Mesendoderm (in vitro differentiated cells): ENCODE data around the gene BACE2.

ENCODE experiments used
- DNase-seq: peaks from one replicate; pipeline ENCODE4 v3.0.0; 2013
- H2AK5ac ChIP-seq: 2 replicates; pipeline ENCODE4 v1.6.1; 2013; ENCODE audit warnings: low read length, inconsistent platforms
- H2BK120ac ChIP-seq: 2 replicates; pipeline ENCODE4 v1.6.1; 2013; ENCODE audit warnings: low read depth, mild to moderate bottlenecking, low read length, moderate library complexity, mixed read lengths
- H2BK15ac ChIP-seq: replicated peaks from 2 replicates; pipeline ENCODE4 v1.6.1; 2013; ENCODE audit warnings: low read depth, mild to moderate bottlenecking, moderate library complexity
- H2BK5ac ChIP-seq: 2 replicates; pipeline ENCODE4 v1.6.1; 2013; ENCODE audit warnings: low read length, inconsistent platforms
- H3K18ac ChIP-seq: 2 replicates; pipeline ENCODE4 v1.6.1; 2013; ENCODE audit warnings: mild to moderate bottlenecking, low read length, mixed read lengths
- H3K23ac ChIP-seq: one replicate; pipeline ENCODE4 v1.6.1; 2013; ENCODE audit warnings: low read length
- H3K27ac ChIP-seq: 2 replicates; pipeline ENCODE4 v1.5.1; 2013; ENCODE audit warnings: low read depth, mild to moderate bottlenecking, inconsistent platforms, low read length, moderate library complexity
- H3K27me3 ChIP-seq: 2 replicates; pipeline ENCODE4 v1.6.1; 2013; ENCODE audit warnings: low read length, control low read depth, mild to moderate bottlenecking, inconsistent platforms; ENCODE audit not compliant: insufficient read depth, poor library complexity
- H3K36me3 ChIP-seq: 2 replicates; pipeline ENCODE4 v1.6.1; 2013; ENCODE audit warnings: low read length, inconsistent platforms; ENCODE audit not compliant: control insufficient read depth, insufficient read depth
- H3K4ac ChIP-seq: one replicate; pipeline ENCODE4 v1.6.1; 2013; ENCODE audit warnings: low read depth, mild to moderate bottlenecking, low read length, moderate library complexity
- H3K4me1 ChIP-seq: 2 replicates; pipeline ENCODE4 v1.6.1; 2013; ENCODE audit warnings: low read depth, low read length, inconsistent platforms; ENCODE audit not compliant: control insufficient read depth
- H3K4me2 ChIP-seq: 2 replicates; pipeline ENCODE4 v1.6.1; 2013; ENCODE audit warnings: low read length
- H3K4me3 ChIP-seq: 2 replicates; pipeline ENCODE4 v1.5.1; 2013; ENCODE audit warnings: mild to moderate bottlenecking, low read length
- H3K56ac ChIP-seq: one replicate; pipeline ENCODE4 v1.6.1; 2013; ENCODE audit warnings: low read length
- H3K79me1 ChIP-seq: 2 replicates; pipeline ENCODE4 v1.6.1; 2013; ENCODE audit warnings: low read length, inconsistent platforms
- H3K79me2 ChIP-seq: 2 replicates; pipeline ENCODE4 v1.6.1; 2013; ENCODE audit warnings: mild to moderate bottlenecking, low read length; ENCODE audit not compliant: control insufficient read depth, insufficient read depth
- H3K9ac ChIP-seq: 2 replicates; pipeline ENCODE4 v1.6.1; 2013; ENCODE audit warnings: low read length, inconsistent platforms
- H4K5ac ChIP-seq: one replicate; pipeline ENCODE4 v1.6.1; 2013; ENCODE audit warnings: low read length
- H4K8ac ChIP-seq: one replicate; pipeline ENCODE4 v1.6.1; 2013; ENCODE audit warnings: low read depth, mild to moderate bottlenecking, control low read depth, low read length, moderate library complexity
- WGBS: extraction: QIAGEN DNeasy Blood & Tissue Kit; methylation state at CpG from one replicate; pipeline ENCODE4 v1.1.7; 2013; ENCODE audit warnings: low lambda C conversion rate, missing lambda C conversion rate; ENCODE audit not compliant: insufficient coverage; ENCODE audit errors: extremely low coverage; 5-methylcytosine and 5-hydroxymethylcytosine counted together

The BACE2 gene

GRCh38 chr21:41256771-41257702 lies 89.1 kb downstream of the BACE2 start:
- H2BK5ac ChIP-seq: no peak overlapping the region
- H4K5ac ChIP-seq: no peak overlapping the region
- no peak overlapping the region for H3K23ac ChIP-seq
- no peaks in the 10 kb centered on the region for H3K27me3 ChIP-seq
- no peaks in the 10 kb centered on the region for H3K79me2 ChIP-seq
- no peak overlapping the region for H3K9ac ChIP-seq
- H3K4me1 ChIP-seq: no peaks in the 10 kb centered on the region
- H4K8ac ChIP-seq: no peak overlapping the region
- H3K79me1 ChIP-seq: no peaks in the 10 kb centered on the region
- WGBS: no CpG with 5 or more reads among the region's 22 CpGs
- H3K36me3 ChIP-seq: peaks cover 2% of the 10 kb centered on the region
- H2AK5ac ChIP-seq: no peak overlapping the region
- no peak overlapping the region for H3K4me2 ChIP-seq
- no peak overlapping the region for H3K4me3 ChIP-seq
- H2BK120ac ChIP-seq: no peak overlapping the region
- H2BK15ac ChIP-seq: no peak overlapping the region
- no peak for DNase-seq
- H3K18ac ChIP-seq: no peak overlapping the region
- no peak overlapping the region for H3K56ac ChIP-seq
- no peak overlapping the region for H3K27ac ChIP-seq
- no peak overlapping the region for H3K4ac ChIP-seq

- WGBS: no CpG with 5 or more reads among the region's 3 CpGs
- Histone ChIP-seq H3K79me2 (no peaks in the 10 kb centered on the region), H3K23ac (no peak overlapping the region), H2BK120ac (no peak overlapping the region), H2AK5ac (no peak overlapping the region), H3K27me3 (no peaks in the 10 kb centered on the region), H3K18ac (no peak overlapping the region), H4K5ac (no peak overlapping the region), H3K4ac (no peak overlapping the region), H3K36me3 (no peaks in the 10 kb centered on the region), H3K56ac (no peak overlapping the region), H4K8ac (no peak overlapping the region), H2BK5ac (no peak overlapping the region), H3K4me3 (no peak overlapping the region), H3K4me1 (no peaks in the 10 kb centered on the region), H3K9ac (no peak overlapping the region), H2BK15ac (no peak overlapping the region), H3K4me2 (no peak overlapping the region), H3K79me1 (no peaks in the 10 kb centered on the region), H3K27ac (no peak overlapping the region)
- no peak for DNase-seq
Observed at GRCh38 chr21:41258617-41259016, 90.7 kb downstream of the BACE2 start.

- Histone ChIP-seq H3K23ac (no peak overlapping the region), H2AK5ac (no peak overlapping the region)
- DNase-seq: no peak
Observed at GRCh38 chr21:41260428-41260827, 92.5 kb downstream of the BACE2 start.

GRCh38 chr21:41267346-41267745 lies 99.4 kb downstream of the BACE2 start:
- no peaks in the 10 kb centered on the region for H3K79me2 ChIP-seq
- H3K23ac ChIP-seq: no peak overlapping the region
- H3K4me2 ChIP-seq: no peak overlapping the region
- H3K4ac ChIP-seq: no peak overlapping the region
- DNase-seq: no peak
- H3K27me3 ChIP-seq: no peaks in the 10 kb centered on the region
- H2AK5ac ChIP-seq: no peak overlapping the region
- H4K8ac ChIP-seq: no peak overlapping the region
- H3K4me1 ChIP-seq: no peaks in the 10 kb centered on the region
- no peak overlapping the region for H2BK15ac ChIP-seq
- H3K36me3 ChIP-seq: no peaks in the 10 kb centered on the region
- H2BK5ac ChIP-seq: no peak overlapping the region
- H3K79me1 ChIP-seq: no peaks in the 10 kb centered on the region
- H3K27ac ChIP-seq: no peak overlapping the region
- H3K18ac ChIP-seq: no peak overlapping the region
- no peak overlapping the region for H3K4me3 ChIP-seq
- no CpG with 5 or more reads among the region's 2 CpGs for WGBS
- H3K56ac ChIP-seq: no peak overlapping the region
- no peak overlapping the region for H2BK120ac ChIP-seq
- no peak overlapping the region for H3K9ac ChIP-seq
- no peak overlapping the region for H4K5ac ChIP-seq

More at GRCh38 chr21:41260428-41260827, 92.5 kb downstream of the BACE2 start:
- Histone ChIP-seq H3K4me2 (no peak overlapping the region), H3K4ac (no peak overlapping the region), H2BK15ac (no peak overlapping the region), H3K4me3 (no peak overlapping the region), H3K9ac (no peak overlapping the region), H3K36me3 (no peaks in the 10 kb centered on the region), H3K4me1 (no peaks in the 10 kb centered on the region), H3K79me1 (no peaks in the 10 kb centered on the region), H4K8ac (no peak overlapping the region), H2BK120ac (no peak overlapping the region), H3K79me2 (no peaks in the 10 kb centered on the region), H3K27ac (no peak overlapping the region), H4K5ac (no peak overlapping the region), H3K56ac (no peak overlapping the region), H3K27me3 (no peaks in the 10 kb centered on the region), H3K18ac (no peak overlapping the region), H2BK5ac (no peak overlapping the region)
- no CpG with 5 or more reads among the region's 8 CpGs for WGBS

GRCh38 chr21:41269535-41269934 lies 101.6 kb downstream of the BACE2 start:
- no peak for DNase-seq
- H4K8ac ChIP-seq: no peak overlapping the region

More at GRCh38 chr21:41269535-41269934, 101.6 kb downstream of the BACE2 start:
- WGBS: no CpG with 5 or more reads among the region's 1 CpG
- H2BK120ac ChIP-seq: no peak overlapping the region
- no peak overlapping the region for H2AK5ac ChIP-seq
- H3K4me1 ChIP-seq: no peaks in the 10 kb centered on the region
- no peak overlapping the region for H3K56ac ChIP-seq
- H2BK15ac ChIP-seq: no peak overlapping the region
- no peaks in the 10 kb centered on the region for H3K36me3 ChIP-seq
- no peak overlapping the region for H2BK5ac ChIP-seq
- H3K27ac ChIP-seq: no peak overlapping the region
- no peaks in the 10 kb centered on the region for H3K79me1 ChIP-seq
- no peak overlapping the region for H3K4me3 ChIP-seq
- no peak overlapping the region for H3K4me2 ChIP-seq
- H3K27me3 ChIP-seq: no peaks in the 10 kb centered on the region
- H4K5ac ChIP-seq: no peak overlapping the region
- no peak overlapping the region for H3K9ac ChIP-seq
- no peak overlapping the region for H3K23ac ChIP-seq
- H3K18ac ChIP-seq: no peak overlapping the region
- H3K4ac ChIP-seq: no peak overlapping the region
- no peaks in the 10 kb centered on the region for H3K79me2 ChIP-seq
